ENCODE measurements around the gene ADGRB3.

- TF ChIP-seq, protein P1, sequence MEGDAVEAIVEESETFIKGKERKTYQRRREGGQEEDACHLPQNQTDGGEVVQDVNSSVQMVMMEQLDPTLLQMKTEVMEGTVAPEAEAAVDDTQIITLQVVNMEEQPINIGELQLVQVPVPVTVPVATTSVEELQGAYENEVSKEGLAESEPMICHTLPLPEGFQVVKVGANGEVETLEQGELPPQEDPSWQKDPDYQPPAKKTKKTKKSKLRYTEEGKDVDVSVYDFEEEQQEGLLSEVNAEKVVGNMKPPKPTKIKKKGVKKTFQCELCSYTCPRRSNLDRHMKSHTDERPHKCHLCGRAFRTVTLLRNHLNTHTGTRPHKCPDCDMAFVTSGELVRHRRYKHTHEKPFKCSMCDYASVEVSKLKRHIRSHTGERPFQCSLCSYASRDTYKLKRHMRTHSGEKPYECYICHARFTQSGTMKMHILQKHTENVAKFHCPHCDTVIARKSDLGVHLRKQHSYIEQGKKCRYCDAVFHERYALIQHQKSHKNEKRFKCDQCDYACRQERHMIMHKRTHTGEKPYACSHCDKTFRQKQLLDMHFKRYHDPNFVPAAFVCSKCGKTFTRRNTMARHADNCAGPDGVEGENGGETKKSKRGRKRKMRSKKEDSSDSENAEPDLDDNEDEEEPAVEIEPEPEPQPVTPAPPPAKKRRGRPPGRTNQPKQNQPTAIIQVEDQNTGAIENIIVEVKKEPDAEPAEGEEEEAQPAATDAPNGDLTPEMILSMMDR (IDR thresholded peaks at IDR 0.05) = no peak
- TF ChIP-seq POLR2A (IDR thresholded peaks at IDR 0.05) = no peak
Measured at GRCh38 chr6:68653706-68654089, 18.6 kb downstream of the ADGRB3 start.

All from upper lobe of left lung (tissue), 4 donors.